Brain microvascular endothelial cell (primary cell): ENCODE data around the gene SAMMSON.

Source experiments
- DNase-seq: peaks from one replicate; pipeline ENCODE4 v3.0.0-alpha.2; 2020
- H3K27ac ChIP-seq: fragments of 250-450 bp; sonication (Bioruptor Pico); 2 replicates; pipeline ENCODE4 v1.5.1; 2020; ENCODE audit warnings: mild to moderate bottlenecking, moderate library complexity
- H3K27me3 ChIP-seq: fragments of 250-450 bp; sonication (Bioruptor Pico); replicated peaks from 2 replicates; pipeline ENCODE4 v1.5.1; 2020; ENCODE audit warnings: mild to moderate bottlenecking
- H3K36me3 ChIP-seq: fragments of 250-450 bp; sonication (Bioruptor Pico); replicated peaks from 2 replicates; pipeline ENCODE4 v1.5.1; 2020; ENCODE audit warnings: mild to moderate bottlenecking
- H3K4me3 ChIP-seq: 2 replicates; pipeline ENCODE4 v1.5.1; 2011; ENCODE audit warnings: low read depth, mild to moderate bottlenecking, control low read depth, low read length, moderate library complexity
- CTCF ChIP-seq: IDR thresholded peaks from 2 replicates; pipeline ENCODE4 v1.5.1; 2011; ENCODE audit warnings: low read depth, mild to moderate bottlenecking, moderate library complexity, low read length, control low read depth, inconsistent platforms; ENCODE audit errors: missing control alignments
- in situ Hi-C: cut with HindIII; loops from 2 replicates; pipeline ENCODE4 v1.10.0; 2017; ENCODE audit warnings: low sequenced_read_pairs, low pct_ligation_motif_present

The SAMMSON gene

GRCh38 chr3:70067860-70068521, 68.5 kb downstream of the SAMMSON start:
- Histone ChIP-seq H3K4me3 (no peak overlapping the region), H3K27ac (no peak overlapping the region), H3K36me3 (no peaks in the 10 kb centered on the region), H3K27me3 (peaks cover 5% of the 10 kb centered on the region)
- TF ChIP-seq CTCF, result no peak
- DNase-seq, result peak; percentile 74
- in situ Hi-C loops, result no loop called here

- DNase-seq, result no peak
- Histone ChIP-seq H3K27me3 (peaks cover 5% of the 10 kb centered on the region), H3K36me3 (no peaks in the 10 kb centered on the region), H3K27ac (no peak overlapping the region), H3K4me3 (no peak overlapping the region)
- in situ Hi-C loops, result no loop called here
- TF ChIP-seq CTCF, result no peak
Observed at GRCh38 chr3:70069557-70069956, 70.0 kb downstream of the SAMMSON start.

- Histone ChIP-seq H3K36me3 (no peaks in the 10 kb centered on the region), H3K27me3 (peaks cover 5% of the 10 kb centered on the region), H3K4me3 (no peak overlapping the region), H3K27ac (no peak overlapping the region)
- no peak for DNase-seq
- no peak for TF ChIP-seq CTCF
- in situ Hi-C loops, result no loop called here
Observed at GRCh38 chr3:70071138-70071537, 71.6 kb downstream of the SAMMSON start.

- in situ Hi-C loops, result no loop called here
- Histone ChIP-seq H3K4me3 (peak overlapping the region; percentile 41), H3K27me3 (peaks cover 5% of the 10 kb centered on the region), H3K36me3 (no peaks in the 10 kb centered on the region), H3K27ac (no peak overlapping the region)
- no peak for DNase-seq
- no peak for TF ChIP-seq CTCF
Observed at GRCh38 chr3:70072180-70072579, 72.6 kb downstream of the SAMMSON start.

- no peak for DNase-seq
- no peak overlapping the region for H3K4me3 ChIP-seq
- no peak for TF ChIP-seq CTCF
- peaks cover 5% of the 10 kb centered on the region for H3K27me3 ChIP-seq
- H3K27ac ChIP-seq, result no peak overlapping the region
- in situ Hi-C loops, result no loop called here
- no peaks in the 10 kb centered on the region for H3K36me3 ChIP-seq
Observed at GRCh38 chr3:70072754-70073153, 73.2 kb downstream of the SAMMSON start.

- Histone ChIP-seq H3K36me3 (no peaks in the 10 kb centered on the region), H3K27ac (no peak overlapping the region), H3K4me3 (no peak overlapping the region), H3K27me3 (no peaks in the 10 kb centered on the region)
- DNase-seq, result no peak
- no peak for TF ChIP-seq CTCF
- in situ Hi-C loops, result no loop called here
Observed at GRCh38 chr3:70075101-70075500, 75.6 kb downstream of the SAMMSON start.
